ENCODE data around the gene OOEP.
A peak's percentile ranks its signal among the peaks of the same experiment; 100 is the strongest.

Gene OOEP

GRCh38 chr6:73388800-73389512 lies 19.3 kb upstream of the OOEP start (continued):
- TF ChIP-seq ZNF280D (tag by site-specific recombination; IDR thresholded peaks at IDR 0.05) (no peak), ZNF423 (tag by site-specific recombination; IDR thresholded peaks at IDR 0.05) (no peak), YY2 (tag by site-specific recombination; IDR thresholded peaks at IDR 0.05) (no peak), ZNF791 (tag by site-specific recombination; IDR thresholded peaks at IDR 0.05) (no peak), CTCF (tag by site-specific recombination; IDR thresholded peaks at IDR 0.05) (peak; percentile 83), ZSCAN30 (tag by site-specific recombination; IDR thresholded peaks at IDR 0.05) (0 out of 2 replicates have a peak, but pooled peaks have one; percentile 29), ZNF48 (tag by site-specific recombination; IDR thresholded peaks at IDR 0.05) (no peak), ZBTB20 (tag by site-specific recombination; IDR thresholded peaks at IDR 0.05) (peak; percentile 84; the same call in 1 of the 2 replicates), ZNF433 (tag by site-specific recombination; IDR thresholded peaks at IDR 0.05; ENCODE audit: low read depth) (no peak), KLF17 (tag by site-specific recombination; IDR thresholded peaks at IDR 0.05) (0 out of 2 replicates have a peak, but pooled peaks have one; percentile 32), RBAK (tag by site-specific recombination; IDR thresholded peaks at IDR 0.05) (no peak), ZNF404 (tag by site-specific recombination; IDR thresholded peaks at IDR 0.05) (no peak), ZNF324 (tag by site-specific recombination; IDR thresholded peaks at IDR 0.05) (no peak), PBX3 (CRISPR knock-in tag; IDR thresholded peaks at IDR 0.05) (peak; percentile 30; the same call in 1 of the 2 replicates), ZNF488 (tag by site-specific recombination; IDR thresholded peaks at IDR 0.05) (no peak), ZNF335 (tag by site-specific recombination; conservative IDR thresholded peaks at IDR 0.05) (peak; percentile 85), ZNF112 (tag by site-specific recombination; IDR thresholded peaks at IDR 0.05) (no peak), ZFP37 (tag by site-specific recombination; IDR thresholded peaks at IDR 0.05) (0 out of 2 replicates have a peak, but pooled peaks have one; percentile 60), ZBTB11 (tag by site-specific recombination; conservative IDR thresholded peaks at IDR 0.05; ENCODE audit: low read depth) (peak; percentile 60), AEBP2 (tag by site-specific recombination; IDR thresholded peaks at IDR 0.05; ENCODE audit: borderline replicate concordance) (no peak), TRIM28 (IDR thresholded peaks at IDR 0.05; ENCODE audit: borderline replicate concordance, low read length) (peak; percentile 77; the same call in 1 of the 2 replicates), ATF2 (tag by site-specific recombination; IDR thresholded peaks at IDR 0.05; ENCODE audit: low read depth) (no peak), ZNF776 (tag by site-specific recombination; IDR thresholded peaks at IDR 0.05; ENCODE audit: borderline replicate concordance) (no peak), REPIN1 (tag by site-specific recombination; IDR thresholded peaks at IDR 0.05; ENCODE audit: low read depth) (no peak), ZNF266 (tag by site-specific recombination; IDR thresholded peaks at IDR 0.05; ENCODE audit: low read depth) (no peak)
